Astrocyte (in vitro differentiated cells and primary cell): ENCODE measurements around the gene TNK1. TPM values are rescaled to one million over a fixed set of nuclear protein-coding genes. Genes with fewer than 3 reads are reported as not detected.

Source experiments
- DNase-seq: peaks from one replicate; pipeline ENCODE4 v3.0.0-alpha.2; 2010; ENCODE audit warnings: low read depth
- FAIRE-seq: peaks from 2 replicates; lab custom pipeline; 2011; peaks lifted over from hg19 to GRCh38; lab: Jason Lieb, UNC
- H2AFZ ChIP-seq: 2 replicates; pipeline ENCODE4 v1.6.0; 2012; ENCODE audit warnings: low read depth, low read length, inconsistent platforms
- H3K27ac ChIP-seq: 2 replicates; pipeline ENCODE4 v1.5.1; 2011; ENCODE audit warnings: low read depth, low read length, inconsistent platforms
- H3K27me3 ChIP-seq: 2 replicates; pipeline ENCODE4 v1.6.0; 2011; ENCODE audit warnings: low read length, inconsistent platforms; ENCODE audit not compliant: insufficient read depth
- H3K36me3 ChIP-seq: 2 replicates; pipeline ENCODE4 v1.5.1; 2011; ENCODE audit warnings: low read length, inconsistent platforms; ENCODE audit not compliant: insufficient read depth
- H3K4me1 ChIP-seq: 2 replicates; pipeline ENCODE4 v1.5.1; 2011; ENCODE audit warnings: low read length, inconsistent platforms; ENCODE audit not compliant: insufficient read depth
- H3K4me2 ChIP-seq: 2 replicates; pipeline ENCODE4 v1.6.0; 2012; ENCODE audit warnings: low read length, inconsistent platforms
- H3K4me3 ChIP-seq: 2 replicates; pipeline ENCODE4 v1.5.1; 2011; ENCODE audit warnings: low read depth, mild to moderate bottlenecking, low read length, inconsistent platforms; ENCODE audit not compliant: insufficient read depth
- H3K79me2 ChIP-seq: 2 replicates; pipeline ENCODE4 v1.6.0; 2012; ENCODE audit warnings: mild to moderate bottlenecking, low read length, inconsistent platforms; ENCODE audit not compliant: insufficient read depth
- H3K9ac ChIP-seq: 2 replicates; pipeline ENCODE4 v1.6.0; 2012; ENCODE audit warnings: mild to moderate bottlenecking, low read length, inconsistent platforms
- H3K9me3 ChIP-seq: 2 replicates; pipeline ENCODE4 v1.5.1; 2012; ENCODE audit warnings: low read depth, mild to moderate bottlenecking, low read length, inconsistent platforms; ENCODE audit not compliant: insufficient read depth
- H4K20me1 ChIP-seq: 2 replicates; pipeline ENCODE4 v1.6.0; 2012; ENCODE audit warnings: low read length, inconsistent platforms; ENCODE audit not compliant: insufficient read depth
- H3K27ac Mint-ChIP-seq: one replicate; pipeline ENCODE4 v1.8.0; 2021; ENCODE audit warnings: mild to moderate bottlenecking, mixed read lengths; ENCODE audit not compliant: unreplicated experiment
- H3K27me3 Mint-ChIP-seq: one replicate; pipeline ENCODE4 v1.8.0; 2021; ENCODE audit warnings: low read depth, mixed read lengths; ENCODE audit not compliant: unreplicated experiment
- H3K36me3 Mint-ChIP-seq: one replicate; pipeline ENCODE4 v1.8.0; 2021; ENCODE audit warnings: low read depth, mixed read lengths; ENCODE audit not compliant: unreplicated experiment
- H3K4me1 Mint-ChIP-seq: one replicate; pipeline ENCODE4 v1.8.0; 2021; ENCODE audit warnings: low read depth, mixed read lengths; ENCODE audit not compliant: unreplicated experiment
- H3K4me3 Mint-ChIP-seq: one replicate; pipeline ENCODE4 v1.8.0; 2021; ENCODE audit warnings: mild to moderate bottlenecking, moderate library complexity, mixed read lengths; ENCODE audit not compliant: unreplicated experiment
- H3K9me3 Mint-ChIP-seq: one replicate; pipeline ENCODE4 v1.8.0; 2021; ENCODE audit warnings: mild to moderate bottlenecking, mixed read lengths; ENCODE audit not compliant: unreplicated experiment
- EZH2 ChIP-seq: IDR thresholded peaks from 2 replicates; pipeline ENCODE4 v1.6.1; 2012; ENCODE audit warnings: mild to moderate bottlenecking, low read length, inconsistent platforms; ENCODE audit not compliant: insufficient read depth
- total RNA-seq: library from RNA; stranded (reverse); gene quantifications from 2 replicates; pipeline ENCODE4 v1.2.1, GENCODE V29; 2021
- TF ChIP-seq, protein P1 (sequence below): IDR thresholded peaks from 2 replicates; pipeline ENCODE4 v1.5.1; 2011; ENCODE audit warnings: low read depth, mild to moderate bottlenecking, inconsistent platforms, low read length, moderate library complexity; ENCODE audit not compliant: insufficient read depth

Gene TNK1
- total RNA-seq, 1 donor from 2014 or later: 1.6 TPM

DNA sequence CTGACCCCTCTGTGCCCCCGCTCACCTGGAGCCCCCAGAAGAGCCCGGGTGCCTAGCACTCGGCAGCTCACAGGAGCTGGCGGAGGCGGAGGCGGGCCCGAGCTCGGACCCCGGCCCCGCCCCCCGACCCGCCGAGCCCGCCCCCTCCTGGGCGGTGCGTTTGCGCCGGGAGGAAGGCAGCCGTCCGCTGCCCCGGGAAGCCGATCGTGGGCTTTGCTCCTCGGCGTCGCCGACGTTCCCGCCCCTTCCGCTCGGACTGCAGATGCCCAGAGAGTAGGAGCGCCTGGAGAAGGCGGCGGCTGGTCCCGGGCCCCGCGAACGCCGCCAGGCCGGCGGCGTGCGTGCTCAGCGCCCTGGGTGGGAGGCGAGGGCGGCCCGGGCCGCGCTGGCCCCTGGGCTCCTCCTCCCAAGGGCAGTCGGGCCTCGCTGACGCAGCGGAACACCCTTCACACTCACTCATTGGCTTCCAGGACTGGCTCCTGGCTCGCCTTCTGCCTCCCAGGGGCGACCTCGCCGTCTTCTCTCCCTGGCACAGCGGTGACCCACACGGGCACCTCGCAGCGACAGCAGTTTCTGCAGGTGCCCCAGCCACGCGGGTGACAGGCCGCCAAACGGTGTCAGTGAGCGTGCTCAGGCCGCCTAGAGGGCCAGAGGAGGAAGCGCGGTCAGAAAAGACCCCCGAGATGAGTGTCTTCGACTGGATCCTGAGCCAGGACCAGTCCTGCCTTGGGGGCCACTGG lies 13.7 kb downstream of the TNK1 start, which contains the start of gene PLSCR3:
TSS of gene PLSCR3 (minus strand) at position 74 of the 740 bp plus-strand sequence. CDS start 415 bp downstream, outside the sequence.
- Histone ChIP-seq H3K79me2 (peaks cover 23% of the 10 kb centered on the region), H3K4me3 (peak within 1 kb of the TSS; percentile 86), H2AFZ (peak within 1 kb of the TSS; percentile 90), H3K27me3 (no peaks in the 10 kb centered on the region), H3K36me3 (peaks cover 17% of the 10 kb centered on the region), H3K27ac (peak within 1 kb of the TSS; percentile 81), H3K4me1 (peaks cover 13% of the 10 kb centered on the region), H4K20me1 (peaks cover 26% of the 10 kb centered on the region), H3K9ac (peak within 1 kb of the TSS; percentile 90), H3K9me3 (no peaks in the 10 kb centered on the region), H3K4me2 (peak within 1 kb of the TSS; percentile 99)
- no peaks in the 10 kb centered on the region for H3K27me3 Mint-ChIP-seq
- FAIRE-seq: no peak
- H3K27ac Mint-ChIP-seq: peak within 1 kb of the TSS; percentile 86
- H3K36me3 Mint-ChIP-seq: peaks cover 16% of the 10 kb centered on the region
- TF ChIP-seq, protein P1, sequence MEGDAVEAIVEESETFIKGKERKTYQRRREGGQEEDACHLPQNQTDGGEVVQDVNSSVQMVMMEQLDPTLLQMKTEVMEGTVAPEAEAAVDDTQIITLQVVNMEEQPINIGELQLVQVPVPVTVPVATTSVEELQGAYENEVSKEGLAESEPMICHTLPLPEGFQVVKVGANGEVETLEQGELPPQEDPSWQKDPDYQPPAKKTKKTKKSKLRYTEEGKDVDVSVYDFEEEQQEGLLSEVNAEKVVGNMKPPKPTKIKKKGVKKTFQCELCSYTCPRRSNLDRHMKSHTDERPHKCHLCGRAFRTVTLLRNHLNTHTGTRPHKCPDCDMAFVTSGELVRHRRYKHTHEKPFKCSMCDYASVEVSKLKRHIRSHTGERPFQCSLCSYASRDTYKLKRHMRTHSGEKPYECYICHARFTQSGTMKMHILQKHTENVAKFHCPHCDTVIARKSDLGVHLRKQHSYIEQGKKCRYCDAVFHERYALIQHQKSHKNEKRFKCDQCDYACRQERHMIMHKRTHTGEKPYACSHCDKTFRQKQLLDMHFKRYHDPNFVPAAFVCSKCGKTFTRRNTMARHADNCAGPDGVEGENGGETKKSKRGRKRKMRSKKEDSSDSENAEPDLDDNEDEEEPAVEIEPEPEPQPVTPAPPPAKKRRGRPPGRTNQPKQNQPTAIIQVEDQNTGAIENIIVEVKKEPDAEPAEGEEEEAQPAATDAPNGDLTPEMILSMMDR: peak; percentile 21
- TF ChIP-seq EZH2: no peak
- DNase-seq: peak; percentile 70
- H3K4me3 Mint-ChIP-seq: peak within 1 kb of the TSS; percentile 92
- peaks cover 5% of the 10 kb centered on the region for H3K4me1 Mint-ChIP-seq
- no peaks in the 10 kb centered on the region for H3K9me3 Mint-ChIP-seq

DNA sequence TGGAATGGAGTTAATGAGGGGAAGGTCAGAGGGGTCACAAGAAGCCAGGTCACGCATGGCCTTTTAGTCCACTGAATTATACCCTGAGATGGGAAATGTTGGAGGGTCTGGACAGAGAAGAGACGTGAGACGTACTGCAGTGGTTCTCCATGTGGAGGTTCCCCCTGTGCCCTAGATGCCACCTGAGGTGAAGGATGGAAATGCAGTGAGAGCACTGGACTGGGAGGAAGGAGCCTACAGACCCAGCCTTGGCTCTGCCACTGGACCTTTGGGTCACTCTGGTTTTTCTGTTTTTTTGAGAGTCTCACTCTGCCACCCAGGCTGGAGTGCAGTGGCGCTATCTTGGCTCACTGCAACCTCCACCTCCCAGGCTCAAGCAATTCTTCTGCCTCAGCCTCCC lies 15.3 kb downstream of the TNK1 start:
- Histone ChIP-seq H3K4me2 (no peak overlapping the region), H3K27ac (no peak overlapping the region), H3K36me3 (peaks cover 12% of the 10 kb centered on the region), H3K4me1 (peaks cover 13% of the 10 kb centered on the region), H2AFZ (no peak overlapping the region), H3K9me3 (no peaks in the 10 kb centered on the region), H3K27me3 (no peaks in the 10 kb centered on the region), H3K79me2 (peaks cover 18% of the 10 kb centered on the region), H4K20me1 (peaks cover 10% of the 10 kb centered on the region), H3K4me3 (no peak overlapping the region), H3K9ac (no peak overlapping the region)
- H3K36me3 Mint-ChIP-seq: peaks cover 12% of the 10 kb centered on the region
- peaks cover 7% of the 10 kb centered on the region for H3K4me1 Mint-ChIP-seq
- H3K27me3 Mint-ChIP-seq: no peaks in the 10 kb centered on the region
- no peaks in the 10 kb centered on the region for H3K9me3 Mint-ChIP-seq
- FAIRE-seq (no peak), DNase-seq (no peak)
- no peak overlapping the region for H3K4me3 Mint-ChIP-seq
- TF ChIP-seq, protein P1: no peak
- no peak for TF ChIP-seq EZH2
- H3K27ac Mint-ChIP-seq: no peak overlapping the region

DNA sequence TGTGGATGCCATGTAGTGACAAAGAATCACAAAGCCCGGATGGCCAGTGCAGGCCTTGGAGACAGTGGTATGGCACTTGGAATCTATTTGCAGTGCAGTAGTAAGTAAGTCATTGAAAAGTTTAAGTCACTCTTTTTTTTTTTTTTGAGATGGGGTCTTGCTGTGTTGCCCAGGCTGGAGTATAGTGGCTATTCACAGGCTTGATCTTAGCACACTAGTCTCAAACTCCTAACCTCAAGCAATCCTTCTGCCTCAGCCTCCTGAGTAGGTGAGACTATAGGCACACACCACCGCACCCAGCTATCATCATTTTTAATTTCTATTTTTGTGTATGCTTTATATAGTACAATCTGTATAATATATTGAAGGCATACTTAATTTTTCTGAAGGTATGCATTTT lies 17.7 kb downstream of the TNK1 start:
- Histone ChIP-seq H3K9me3 (no peaks in the 10 kb centered on the region), H3K27ac (no peak overlapping the region), H3K9ac (no peak overlapping the region), H3K36me3 (no peaks in the 10 kb centered on the region), H3K79me2 (peaks cover 14% of the 10 kb centered on the region), H4K20me1 (peaks cover 4% of the 10 kb centered on the region), H2AFZ (no peak overlapping the region), H3K4me3 (no peak overlapping the region), H3K4me2 (no peak overlapping the region), H3K27me3 (no peaks in the 10 kb centered on the region), H3K4me1 (peaks cover 14% of the 10 kb centered on the region)
- FAIRE-seq (no peak), DNase-seq (no peak)
- H3K27me3 Mint-ChIP-seq: no peaks in the 10 kb centered on the region
- H3K27ac Mint-ChIP-seq: no peak overlapping the region
- peaks cover 12% of the 10 kb centered on the region for H3K4me1 Mint-ChIP-seq
- H3K4me3 Mint-ChIP-seq: peak overlapping the region; percentile 11
- H3K9me3 Mint-ChIP-seq: no peaks in the 10 kb centered on the region
- peaks cover 4% of the 10 kb centered on the region for H3K36me3 Mint-ChIP-seq
- TF ChIP-seq, protein P1: no peak
- TF ChIP-seq EZH2: no peak
